HFFc6 (cell line): Measurements from ENCODE around the gene KRT82. TPM values are rescaled to one million over a fixed set of nuclear protein-coding genes. Genes with fewer than 3 reads are reported as not detected.

Source experiments
- DNase-seq: peaks from one replicate; pipeline ENCODE4 v3.0.0-alpha.2; 2018
- H3K27ac Mint-ChIP-seq: 2 replicates; pipeline ENCODE4 v1.8.0; 2020; ENCODE audit warnings: mild to moderate bottlenecking, mixed read lengths
- H3K27me3 Mint-ChIP-seq: 2 replicates; pipeline ENCODE4 v1.8.0; 2021; ENCODE audit warnings: mild to moderate bottlenecking, moderate library complexity, mixed read lengths; ENCODE audit not compliant: insufficient read depth
- H3K36me3 Mint-ChIP-seq: 2 replicates; pipeline ENCODE4 v1.8.0; 2021; ENCODE audit warnings: low read depth, mixed read lengths
- H3K4me1 Mint-ChIP-seq: 2 replicates; pipeline ENCODE4 v1.8.0; 2020; ENCODE audit warnings: low read depth, mixed read lengths
- H3K4me3 Mint-ChIP-seq: 2 replicates; pipeline ENCODE4 v1.8.0; 2020; ENCODE audit warnings: mild to moderate bottlenecking, moderate library complexity, mixed read lengths
- H3K9me3 Mint-ChIP-seq: 2 replicates; pipeline ENCODE4 v1.8.0; 2020; ENCODE audit warnings: mild to moderate bottlenecking, mixed read lengths
- total RNA-seq, 6 experiments: library from RNA; stranded (reverse); fragmentation: NEBNext Ultra II Directional; extraction: Animal tissue kit (Norgen Biotek cat#: 25700); gene quantifications; 2 replicates in 1 of 6; 3 replicates in 5 of 6; pipeline ENCODE4 v1.2.3, GENCODE V29; 2021
- TF ChIP-seq, protein P1 (sequence below): fragments of 200-600 bp; sonication (generic); IDR thresholded peaks from 2 replicates; pipeline ENCODE4 v1.5.0; 2021; ENCODE audit warnings: antibody characterized with exemption, mild to moderate bottlenecking

KRT82 gene
- total RNA-seq, 6 experiments from 2014 or later = not detected

DNA sequence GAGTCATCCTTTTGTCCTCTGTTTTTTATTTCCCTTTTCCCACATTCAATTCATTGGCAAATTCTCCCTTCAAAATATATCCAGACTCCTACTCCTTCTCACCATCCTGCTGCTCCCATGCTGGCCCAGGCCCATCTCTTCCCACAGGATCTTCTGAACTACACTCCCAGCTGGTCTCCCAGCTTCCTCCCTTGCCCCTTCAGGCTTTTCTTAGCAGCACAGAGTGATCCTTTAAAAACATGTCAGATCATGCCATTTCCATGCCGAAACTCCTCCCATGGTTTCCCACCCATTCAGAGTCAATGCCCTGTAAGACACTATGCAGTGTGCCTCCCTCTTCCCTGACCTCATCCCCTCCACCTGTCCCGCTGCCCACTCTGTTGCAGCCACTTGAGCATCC lies 18.3 kb downstream of the KRT82 start:
- Mint-ChIP-seq H3K36me3 (no peaks in the 10 kb centered on the region), H3K4me3 (no peak overlapping the region), H3K4me1 (no peaks in the 10 kb centered on the region), H3K9me3 (no peaks in the 10 kb centered on the region), H3K27me3 (peaks cover 21% of the 10 kb centered on the region), H3K27ac (no peak overlapping the region)
- DNase-seq = no peak
- TF ChIP-seq, protein P1, sequence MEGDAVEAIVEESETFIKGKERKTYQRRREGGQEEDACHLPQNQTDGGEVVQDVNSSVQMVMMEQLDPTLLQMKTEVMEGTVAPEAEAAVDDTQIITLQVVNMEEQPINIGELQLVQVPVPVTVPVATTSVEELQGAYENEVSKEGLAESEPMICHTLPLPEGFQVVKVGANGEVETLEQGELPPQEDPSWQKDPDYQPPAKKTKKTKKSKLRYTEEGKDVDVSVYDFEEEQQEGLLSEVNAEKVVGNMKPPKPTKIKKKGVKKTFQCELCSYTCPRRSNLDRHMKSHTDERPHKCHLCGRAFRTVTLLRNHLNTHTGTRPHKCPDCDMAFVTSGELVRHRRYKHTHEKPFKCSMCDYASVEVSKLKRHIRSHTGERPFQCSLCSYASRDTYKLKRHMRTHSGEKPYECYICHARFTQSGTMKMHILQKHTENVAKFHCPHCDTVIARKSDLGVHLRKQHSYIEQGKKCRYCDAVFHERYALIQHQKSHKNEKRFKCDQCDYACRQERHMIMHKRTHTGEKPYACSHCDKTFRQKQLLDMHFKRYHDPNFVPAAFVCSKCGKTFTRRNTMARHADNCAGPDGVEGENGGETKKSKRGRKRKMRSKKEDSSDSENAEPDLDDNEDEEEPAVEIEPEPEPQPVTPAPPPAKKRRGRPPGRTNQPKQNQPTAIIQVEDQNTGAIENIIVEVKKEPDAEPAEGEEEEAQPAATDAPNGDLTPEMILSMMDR = no peak

DNA sequence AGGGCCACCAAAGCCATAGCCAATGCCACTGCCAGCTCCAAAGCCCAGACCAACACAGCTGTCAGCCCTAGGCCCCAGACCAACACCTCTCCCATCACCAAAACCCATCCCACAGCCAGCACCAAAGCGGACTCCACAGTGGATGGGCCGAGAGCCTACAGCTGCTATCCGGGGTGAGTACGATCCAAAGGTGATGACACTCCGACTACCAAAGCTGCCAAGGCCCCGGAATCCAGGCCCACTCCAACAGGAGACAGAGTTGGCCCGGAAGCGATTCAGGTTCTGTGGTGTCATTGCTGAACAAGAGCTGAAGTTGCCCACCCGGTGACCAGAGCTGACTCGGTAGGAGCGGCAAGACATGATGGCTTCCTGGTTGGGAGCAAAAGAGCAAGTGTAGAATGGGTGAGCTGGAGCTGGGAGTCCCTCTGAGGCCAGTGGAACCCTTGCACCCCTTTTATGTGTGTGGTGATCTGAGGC lies 20.9 kb downstream of the KRT82 start, which contains the start of gene KRT84:
Gene KRT84, minus strand, starts transcription at position 427 of the 477 bp plus-strand sequence. Its CDS starts 67 bp downstream, at position 360.
- Mint-ChIP-seq H3K27me3 (peaks cover 31% of the 10 kb centered on the region), H3K9me3 (no peaks in the 10 kb centered on the region), H3K4me3 (no peak within 1 kb of the TSS), H3K4me1 (no peaks in the 10 kb centered on the region), H3K27ac (no peak within 1 kb of the TSS), H3K36me3 (no peaks in the 10 kb centered on the region)
- TF ChIP-seq, protein P1 = no peak
- DNase-seq = no peak

DNA sequence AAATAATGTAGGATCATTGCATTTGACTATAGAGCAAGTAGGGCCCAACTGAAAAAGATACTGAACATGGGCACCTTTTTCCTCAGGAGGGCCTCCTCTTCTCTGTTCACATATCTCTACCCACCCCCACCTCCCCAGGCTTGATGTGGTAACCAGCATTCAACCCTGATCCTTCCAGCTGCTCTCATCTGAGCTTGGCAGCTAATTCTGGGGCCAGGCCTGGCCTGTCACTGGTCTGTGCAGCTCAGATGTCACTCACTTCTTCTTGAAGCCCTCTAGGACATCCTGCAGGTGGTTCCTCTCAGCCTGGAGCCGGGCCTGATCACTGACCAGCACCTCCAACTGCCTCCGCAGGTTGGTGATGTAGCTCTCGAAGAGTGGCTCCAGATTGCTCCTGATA lies 22.8 kb downstream of the KRT82 start:
- Mint-ChIP-seq H3K4me3 (no peak overlapping the region), H3K36me3 (no peaks in the 10 kb centered on the region), H3K4me1 (no peaks in the 10 kb centered on the region), H3K27ac (no peak overlapping the region), H3K27me3 (peaks cover 31% of the 10 kb centered on the region), H3K9me3 (no peaks in the 10 kb centered on the region)
- TF ChIP-seq, protein P1 = no peak
- DNase-seq = no peak

DNA sequence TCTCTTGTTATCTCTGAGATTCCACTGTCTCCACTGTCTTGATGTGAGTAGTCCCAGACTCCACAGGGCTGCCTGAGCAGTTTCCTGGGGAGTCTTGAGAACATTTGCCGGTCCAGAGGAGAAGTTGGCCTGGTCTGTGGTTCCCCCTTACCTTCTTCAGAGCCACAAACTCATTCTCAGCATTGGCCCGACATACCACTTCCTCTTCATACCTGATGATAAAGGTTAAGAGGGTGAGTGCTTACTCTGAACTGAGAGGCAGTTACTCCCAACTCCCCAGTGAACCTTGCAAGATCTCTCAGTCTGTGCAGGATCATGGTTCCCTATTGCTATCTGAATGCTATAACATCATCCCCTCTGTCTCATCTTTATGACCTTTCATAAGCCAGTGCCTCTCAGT lies 23.3 kb downstream of the KRT82 start:
- no peak overlapping the region for H3K4me3 Mint-ChIP-seq
- no peaks in the 10 kb centered on the region for H3K4me1 Mint-ChIP-seq
- DNase-seq = no peak
- no peak overlapping the region for H3K27ac Mint-ChIP-seq
- peaks cover 31% of the 10 kb centered on the region for H3K27me3 Mint-ChIP-seq
- no peaks in the 10 kb centered on the region for H3K9me3 Mint-ChIP-seq
- TF ChIP-seq, protein P1 = no peak
- H3K36me3 Mint-ChIP-seq = no peaks in the 10 kb centered on the region

DNA sequence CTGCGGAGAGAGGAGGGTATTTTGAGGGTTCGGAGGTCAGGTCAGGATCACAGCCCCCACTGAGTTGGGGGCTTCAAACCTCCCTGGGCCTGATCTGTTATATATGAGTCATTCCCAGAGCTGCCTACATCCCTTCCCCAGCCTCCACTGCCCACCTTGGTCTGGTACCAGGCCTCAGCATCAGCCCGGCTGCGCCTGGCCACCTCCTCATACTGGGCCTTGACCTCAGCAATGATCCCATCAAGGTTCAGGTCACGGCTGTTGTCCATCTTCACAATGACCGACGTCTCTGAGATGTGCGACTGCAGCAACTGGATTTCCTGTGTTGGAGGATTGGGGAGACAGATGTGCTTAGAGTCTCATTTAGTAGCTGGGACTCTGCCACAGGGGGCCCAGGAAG lies 24.9 kb downstream of the KRT82 start:
- no peaks in the 10 kb centered on the region for H3K36me3 Mint-ChIP-seq
- no peak for DNase-seq
- no peaks in the 10 kb centered on the region for H3K4me1 Mint-ChIP-seq
- no peak overlapping the region for H3K27ac Mint-ChIP-seq
- no peak overlapping the region for H3K4me3 Mint-ChIP-seq
- H3K9me3 Mint-ChIP-seq = no peaks in the 10 kb centered on the region
- TF ChIP-seq, protein P1 = no peak
- peaks cover 46% of the 10 kb centered on the region for H3K27me3 Mint-ChIP-seq

DNA sequence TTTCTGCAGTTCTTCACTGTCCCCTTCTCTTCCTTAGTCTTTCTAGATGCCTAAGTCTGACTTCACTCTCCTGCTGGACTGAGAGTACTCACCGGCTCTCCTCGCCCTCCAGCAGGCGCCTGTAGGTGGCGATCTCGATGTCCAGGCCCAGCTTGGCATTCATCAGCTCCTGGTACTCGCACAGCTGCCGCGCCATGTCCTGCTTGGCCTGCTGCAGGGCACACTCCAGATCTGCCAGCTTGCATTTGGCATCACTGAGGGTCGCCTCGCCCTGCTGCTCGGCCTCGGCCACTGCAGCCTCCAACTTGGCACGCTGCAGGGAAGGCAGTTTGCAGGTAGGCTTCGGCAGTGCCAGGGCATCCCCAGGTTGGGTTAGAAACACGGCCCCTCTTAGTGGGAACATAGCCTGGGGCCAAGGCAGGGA lies 25.9 kb downstream of the KRT82 start:
- H3K27me3 Mint-ChIP-seq = peaks cover 50% of the 10 kb centered on the region
- H3K9me3 Mint-ChIP-seq = no peaks in the 10 kb centered on the region
- TF ChIP-seq, protein P1 = peak; percentile 79
- no peaks in the 10 kb centered on the region for H3K36me3 Mint-ChIP-seq
- no peak overlapping the region for H3K27ac Mint-ChIP-seq
- no peaks in the 10 kb centered on the region for H3K4me1 Mint-ChIP-seq
- H3K4me3 Mint-ChIP-seq = no peak overlapping the region
- peak; percentile 26 for DNase-seq
